Endothelial cell of umbilical vein (primary cell): ENCODE results near the gene MYT1. TPM values are rescaled to one million over a fixed set of nuclear protein-coding genes. Genes with fewer than 3 reads are reported as not detected.

Experiments
- BruUV-seq: library from RNA; stranded (reverse); fragments of 400-500 nt; replicated peaks from 2 replicates; lab custom pipeline; 2021; lab: Mats Ljungman, UMichigan
- CTCF ChIA-PET: fragments of 300-600, 350-600 bp; sonication (Branson Sonifier 250); formaldehyde crosslinking; loops from one replicate; lab custom pipeline; 2021; ENCODE audit warnings: antibody characterized with exemption, inconsistent platforms; lab: Charles Lee
- POLR2A ChIA-PET: fragments of 300-600, 350-600 bp; sonication (Branson Sonifier 250); formaldehyde crosslinking; loops from one replicate; lab custom pipeline; 2021; ENCODE audit warnings: antibody characterized with exemption, inconsistent platforms; lab: Charles Lee
- DNase-seq: peaks from one replicate; pipeline ENCODE4 v3.0.0-alpha.2; 2011; ENCODE audit warnings: low read depth, low spot score
- FAIRE-seq: peaks from 2 replicates; lab custom pipeline; 2011; peaks lifted over from hg19 to GRCh38; lab: Jason Lieb, UNC
- H2AFZ ChIP-seq: 2 replicates; pipeline ENCODE4 v1.6.0; 2012; ENCODE audit warnings: low read depth, low read length, control low read depth, inconsistent platforms
- H3K27ac ChIP-seq: 2 replicates; pipeline ENCODE4 v1.5.1; 2011; ENCODE audit warnings: low read depth, mild to moderate bottlenecking, control low read depth, low read length, moderate library complexity; ENCODE audit not compliant: insufficient read depth
- H3K27me3 ChIP-seq, 2 experiments: 2 replicates each; pipeline versions ENCODE4 v1.6.0 to v1.6.1; 2011; ENCODE audit warnings: low read length in 2 of 2, mixed read lengths in 1 of 2; ENCODE audit not compliant: control insufficient read depth in 2 of 2, insufficient read depth in 2 of 2
- H3K36me3 ChIP-seq, 2 experiments: 2 replicates in 1 of 2; 3 replicates in 1 of 2; pipeline ENCODE4 v1.5.1; 2011; ENCODE audit warnings: low read length in 2 of 2, mild to moderate bottlenecking in 1 of 2, moderate library complexity in 1 of 2; ENCODE audit not compliant: control insufficient read depth in 2 of 2, insufficient read depth in 2 of 2; ENCODE audit errors: extremely low read depth in 1 of 2
- H3K4me1 ChIP-seq: 3 replicates; pipeline ENCODE4 v1.5.1; 2011; ENCODE audit warnings: mild to moderate bottlenecking, low read length; ENCODE audit not compliant: control insufficient read depth, insufficient read depth; ENCODE audit errors: extremely low read depth
- H3K4me2 ChIP-seq: 2 replicates; pipeline ENCODE4 v1.6.1; 2011; ENCODE audit warnings: low read length, control low read depth, mixed read lengths; ENCODE audit not compliant: insufficient read depth
- H3K4me3 ChIP-seq, 3 experiments: fragments of 200-600 bp in 1 of 3; sonication (generic), shearing (Covaris generic) in 1 of 3; replicated peaks in 1 of 3; 2 replicates each; pipeline ENCODE4 v1.5.1; 2011 to 2016; ENCODE audit warnings: control low read depth in 3 of 3, low read length in 3 of 3, mild to moderate bottlenecking in 2 of 3, inconsistent platforms in 1 of 3, low read depth in 1 of 3, moderate library complexity in 1 of 3; ENCODE audit not compliant: insufficient read depth in 1 of 3
- H3K79me2 ChIP-seq: 2 replicates; pipeline ENCODE4 v1.6.0; 2012; ENCODE audit warnings: low read length, inconsistent platforms; ENCODE audit not compliant: control insufficient read depth, insufficient read depth
- H3K9ac ChIP-seq: replicated peaks from 2 replicates; pipeline ENCODE3; 2011; ENCODE audit warnings: low read length, control low read depth; ENCODE audit not compliant: insufficient read depth; ENCODE audit errors: extremely low read depth
- H3K9me1 ChIP-seq: replicated peaks from 3 replicates; pipeline ENCODE4 v1.6.0; 2011; ENCODE audit warnings: mild to moderate bottlenecking, low read length; ENCODE audit not compliant: control insufficient read depth, insufficient read depth; ENCODE audit errors: extremely low read depth
- H3K9me3 ChIP-seq: replicated peaks from 2 replicates; pipeline ENCODE4 v1.5.1; 2012; ENCODE audit warnings: low read length, inconsistent platforms; ENCODE audit not compliant: control insufficient read depth, insufficient read depth
- H4K20me1 ChIP-seq: replicated peaks from 2 replicates; pipeline ENCODE3; 2011; ENCODE audit warnings: mild to moderate bottlenecking, low read length; ENCODE audit not compliant: control insufficient read depth, insufficient read depth; ENCODE audit errors: extremely low read depth
- CTCF ChIP-seq, 2 donors: IDR thresholded peaks; 1 replicate in 1 of 2; 2 replicates in 1 of 2; pipeline ENCODE4 v1.5.1; 2011; ENCODE audit warnings: low read length in 2 of 2, mild to moderate bottlenecking in 2 of 2, moderate library complexity in 2 of 2, control low read depth in 1 of 2, inconsistent platforms in 1 of 2, low read depth in 1 of 2; ENCODE audit not compliant: insufficient read depth in 1 of 2; ENCODE audit errors: extremely low read depth in 1 of 2
- EZH2 ChIP-seq: IDR thresholded peaks from 2 replicates; pipeline ENCODE4 v1.6.1; 2012; ENCODE audit warnings: borderline replicate concordance, low read depth, mild to moderate bottlenecking, moderate library complexity, low read length, inconsistent platforms; ENCODE audit not compliant: severe bottlenecking
- FOS ChIP-seq: IDR thresholded peaks from 2 replicates; pipeline ENCODE4 v1.6.1; 2011; ENCODE audit warnings: mild to moderate bottlenecking, low read length, moderate library complexity, borderline replicate concordance; ENCODE audit not compliant: insufficient read depth
- GATA2 ChIP-seq: IDR thresholded peaks from 2 replicates; pipeline ENCODE4 v1.7.0; 2011; ENCODE audit warnings: low read depth, mild to moderate bottlenecking, moderate library complexity, mixed read lengths, low read length; ENCODE audit not compliant: insufficient read length, insufficient read depth
- JUN ChIP-seq: IDR thresholded peaks from 2 replicates; pipeline ENCODE4 v1.6.1; 2011; ENCODE audit warnings: borderline replicate concordance, low read depth; ENCODE audit not compliant: insufficient read length, insufficient read depth
- MAX ChIP-seq: IDR thresholded peaks from 2 replicates; pipeline ENCODE4 v1.6.1; 2011; ENCODE audit not compliant: insufficient read depth, insufficient read length
- MYC ChIP-seq: IDR thresholded peaks from one replicate; pipeline ENCODE4 v1.6.1; 2011; ENCODE audit warnings: mild to moderate bottlenecking, low read depth, low read length
- POLR2A ChIP-seq: IDR thresholded peaks from 2 replicates; pipeline ENCODE4 v1.6.1; 2012; ENCODE audit warnings: low read depth, mild to moderate bottlenecking, control low read depth, low read length
- POLR2AphosphoS5 ChIP-seq: IDR thresholded peaks from 2 replicates; pipeline ENCODE4 v1.6.1; 2012; ENCODE audit warnings: low read depth, mild to moderate bottlenecking, control low read depth, low read length, moderate library complexity; ENCODE audit not compliant: insufficient read depth
- dilution Hi-C: fragments of 300-500 bp; cut with MboI; formaldehyde crosslinking; loops from one replicate; pipeline ENCODE4 v1.15.0; 2019; ENCODE audit warnings: low sequenced_read_pairs; ENCODE audit not compliant: extremely low pct_ligation_motif_present
- intact Hi-C: fragments of 100-400 bp; cut with micrococcal nuclease; formaldehyde crosslinking; loops from one replicate; pipeline ENCODE4 v1.10.0; 2022
- polyA plus RNA-seq, 4 experiments: library from polyadenylated mRNA; depleted of rRNA in 3 of 4; stranded (reverse) in 3 of 4; unstranded in 1 of 4; fragments of >200 nt; gene quantifications; 2 replicates each; pipeline versions ENCODE4 v1.2.1 to v1.2.3, GENCODE V29; 2011 to 2012; ENCODE audit warnings: missing spikeins in 1 of 4
- total RNA-seq: library from RNA; stranded (reverse); gene quantifications from 2 replicates; pipeline ENCODE4 v1.2.3, GENCODE V29; 2021

MYT1 gene
- total and polyA plus RNA-seq, 2 donors (not counting 3 experiments of a cell fraction or from before 2014, with no cell fraction given), result not detected

- H3K9ac ChIP-seq, result no peak overlapping the region
- no peaks in the 10 kb centered on the region for H3K9me3 ChIP-seq
- CTCF ChIA-PET, result interaction anchor here (1.2 kb wide), 1 partner anchor 13 kb away, joined by 4 read pairs; no protein-coding TSS in a partner anchor
- dilution Hi-C loops (no loop called here), intact Hi-C loops (no loop called here)
- no peak for FAIRE-seq
- TF ChIP-seq MYC (no peak), MAX (no peak), POLR2A (no peak), FOS (no peak), GATA2 (no peak), JUN (no peak)
- no peaks in the 10 kb centered on the region for H3K9me1 ChIP-seq
- H4K20me1 ChIP-seq, result no peaks in the 10 kb centered on the region
- no peak overlapping the region for H3K4me3 ChIP-seq
- H3K4me1 ChIP-seq, result peaks cover 6% of the 10 kb centered on the region
- POLR2A ChIA-PET, result no interaction called here
- no peaks in the 10 kb centered on the region for H3K79me2 ChIP-seq
- H3K36me3 ChIP-seq, result no peaks in the 10 kb centered on the region
- H3K4me2 ChIP-seq, result no peak overlapping the region
- no peak overlapping the region for H3K27ac ChIP-seq
- DNase-seq, result no peak
- no peaks in the 10 kb centered on the region for H3K27me3 ChIP-seq
- BruUV-seq, result no TSS peak
- no peak overlapping the region for H2AFZ ChIP-seq
Measured at GRCh38 chr20:64228086-64228653, 63.9 kb downstream of the MYT1 start.

- no peak for FAIRE-seq
- TF ChIP-seq JUN, result no peak
- no peak for TF ChIP-seq POLR2A
- no peak for TF ChIP-seq POLR2AphosphoS5
- no peak for TF ChIP-seq MYC
- TF ChIP-seq CTCF (IDR thresholded peaks at IDR 0.05; ENCODE audit: extremely low read depth in 1 of 2, insufficient read depth in 1 of 2, low read depth in 1 of 2, low read length in 2 of 2), result no peak
- no peak for TF ChIP-seq EZH2
- TF ChIP-seq MAX, result no peak
- no peak for TF ChIP-seq FOS
- TF ChIP-seq GATA2, result no peak
- Histone ChIP-seq H4K20me1 (no peaks in the 10 kb centered on the region), H3K79me2 (no peaks in the 10 kb centered on the region), H3K4me3 (no peak overlapping the region), H3K27me3 (no peaks in the 10 kb centered on the region), H3K4me2 (no peak overlapping the region), H3K36me3 (no peaks in the 10 kb centered on the region), H3K9me3 (no peaks in the 10 kb centered on the region), H3K4me1 (peaks cover 6% of the 10 kb centered on the region), H2AFZ (no peak overlapping the region), H3K9me1 (no peaks in the 10 kb centered on the region), H3K27ac (no peak overlapping the region), H3K9ac (no peak overlapping the region)
- no peak for DNase-seq
- ChIA-PET POLR2A (no interaction called here), CTCF (interaction anchor here (1.2 kb wide), 1 partner anchor 12 kb away, joined by 4 read pairs; no protein-coding TSS in a partner anchor)
- intact Hi-C loops (no loop called here), dilution Hi-C loops (no loop called here)
- no TSS peak for BruUV-seq
Measured at GRCh38 chr20:64228751-64229506, 64.7 kb downstream of the MYT1 start.
